Posterior cingulate gyrus (tissue), 11 donors: ENCODE measurements around the gene RIPK1.
"Not testable (repeated sequence)": the region's sequence is repeated elsewhere in the genome, so short reads cannot be mapped to it uniquely, and the experiment has no call there.

Source experiments
- DNase-seq, 10 donors: peaks; one replicate each; pipeline versions ENCODE4 v3.0.0 to v3.0.0-alpha.2; 2020 to 2021; ENCODE audit warnings: mixed read lengths in 3 of 10
- intact Hi-C: fragments of 100-400 bp; cut with DNase I; formaldehyde crosslinking; loops from one replicate; pipeline ENCODE4 v1.15.1; 2023

RIPK1 gene

DNA sequence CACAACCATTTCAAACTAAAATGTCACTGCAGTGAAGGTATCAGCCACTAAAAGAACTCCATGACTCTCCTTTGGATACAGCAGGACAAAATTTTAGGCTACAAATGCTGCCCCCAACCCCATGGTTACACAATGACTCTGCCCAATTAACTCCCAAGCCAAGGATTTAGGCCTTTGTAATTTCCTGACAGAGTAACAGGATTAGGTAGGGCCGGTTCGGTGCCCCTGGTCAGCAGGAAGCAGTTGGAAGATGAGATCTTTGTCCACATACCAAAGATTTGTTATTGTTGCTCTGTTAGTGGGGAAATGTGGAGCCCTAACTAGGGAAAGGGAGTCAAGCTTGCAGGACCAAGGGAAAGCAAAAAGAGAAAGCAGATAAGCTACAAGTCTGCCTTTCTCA lies 26.7 kb upstream of the RIPK1 start:
- intact Hi-C loops, result no loop called here
- no peak for DNase-seq

GRCh38 chr6:3045369-3045768 lies 22.9 kb upstream of the RIPK1 start:
- intact Hi-C loops, result no loop called here
- DNase-seq, result peak in 1 of 10 donors; percentile 62

DNA sequence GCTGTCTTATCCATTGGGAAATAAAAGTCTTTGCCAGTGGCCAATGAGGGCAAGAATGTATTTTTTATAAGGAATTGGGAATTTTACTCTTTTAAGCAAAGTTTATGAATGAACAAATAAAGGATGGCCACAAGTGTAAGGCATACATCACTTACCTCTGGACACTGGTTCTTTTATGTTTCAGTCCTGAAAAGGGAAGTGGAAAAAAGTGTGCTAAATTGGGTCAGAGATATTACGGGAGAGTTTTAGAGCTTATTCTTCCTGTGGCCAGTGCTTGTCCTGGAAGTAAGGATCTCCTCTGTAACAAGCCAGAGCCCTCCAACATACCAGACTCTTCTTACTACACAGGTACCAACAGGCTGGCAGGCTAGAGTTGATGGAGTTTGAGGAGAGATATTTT lies 22.5 kb upstream of the RIPK1 start:
- no peak for DNase-seq
- intact Hi-C loops, result no loop called here

DNA sequence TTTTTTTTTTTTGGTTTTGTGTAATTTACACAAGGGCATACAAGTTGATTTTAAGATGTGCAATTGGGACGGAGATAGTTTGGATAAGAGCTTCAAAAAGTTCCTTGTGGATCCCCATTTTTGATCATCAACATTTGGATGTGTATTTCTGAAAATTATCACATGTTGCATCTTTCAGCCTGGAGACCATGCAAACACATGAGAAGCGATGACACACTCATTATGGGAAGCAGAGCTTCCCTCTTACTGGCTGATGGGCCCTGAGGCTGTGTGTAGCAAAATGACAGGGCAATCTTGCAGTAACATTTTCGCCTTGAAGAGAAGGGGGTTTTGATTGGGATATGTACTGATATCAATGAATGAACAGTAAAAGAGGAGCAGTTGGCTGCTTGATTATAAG lies 22.0 kb upstream of the RIPK1 start:
- no peak for DNase-seq
- intact Hi-C loops, result no loop called here

DNA sequence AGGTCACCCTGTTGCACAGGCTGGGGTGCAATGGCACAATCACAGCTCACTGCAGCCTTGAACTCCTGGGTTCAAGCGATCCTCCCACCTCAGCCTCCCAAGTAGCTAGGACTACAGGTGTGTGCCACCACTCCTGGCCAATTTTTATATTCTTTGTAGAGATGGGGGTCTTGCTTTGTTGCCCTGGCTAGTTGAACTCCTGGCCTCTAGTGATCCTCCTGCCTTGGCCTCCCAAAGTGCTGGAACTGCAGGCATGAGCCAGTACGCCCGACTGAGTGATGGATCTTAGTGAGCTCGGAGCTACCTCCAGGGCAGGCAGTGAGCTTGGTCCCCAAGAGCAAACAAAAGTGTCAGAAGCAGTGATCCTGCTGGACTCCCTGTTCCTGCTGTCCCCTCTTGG lies 20.3 kb upstream of the RIPK1 start:
- intact Hi-C loops, DNase-seq: not testable (repeated sequence)

DNA sequence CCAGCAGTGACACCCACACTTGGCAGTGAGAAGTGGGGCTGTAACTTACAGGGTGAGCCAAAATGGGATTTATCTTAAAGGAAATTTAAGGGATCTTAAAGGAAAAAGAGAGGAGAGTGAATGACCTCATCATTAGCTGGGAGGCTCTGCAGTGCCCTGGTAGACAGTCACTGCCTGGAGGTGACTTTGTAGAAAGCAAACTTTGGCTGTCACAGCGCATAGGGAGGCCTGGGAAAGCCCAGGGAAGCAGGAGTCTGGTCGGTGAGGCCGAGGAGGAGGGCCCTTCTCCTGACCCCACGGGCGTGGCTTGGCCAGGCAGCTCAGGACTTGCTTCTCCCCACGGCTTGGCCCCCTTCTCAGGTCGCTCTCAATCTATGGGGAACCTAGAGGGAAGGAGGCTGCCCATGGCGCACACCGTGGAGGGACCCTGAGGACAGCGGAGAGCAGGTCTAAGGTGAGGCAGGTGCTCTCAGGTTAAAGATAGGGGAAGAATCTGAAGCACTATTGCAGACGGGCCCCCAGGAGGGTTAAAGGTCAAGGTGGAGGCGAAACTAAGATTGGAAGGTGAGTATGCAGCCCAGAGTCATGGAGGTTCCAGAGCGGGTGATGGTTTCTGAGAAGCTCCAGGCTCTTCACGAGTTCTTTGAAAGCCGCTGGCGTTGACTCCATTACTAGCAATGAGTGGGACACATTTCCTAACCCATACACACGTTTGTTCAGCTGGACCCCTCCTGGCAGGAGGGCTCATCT lies 15.6 kb upstream of the RIPK1 start:
- DNase-seq, result no peak
- intact Hi-C loops, result loop anchor here (10.0 kb wide), 1 partner anchor 208 kb away; the partner anchor contains the start of gene SERPINB1

DNA sequence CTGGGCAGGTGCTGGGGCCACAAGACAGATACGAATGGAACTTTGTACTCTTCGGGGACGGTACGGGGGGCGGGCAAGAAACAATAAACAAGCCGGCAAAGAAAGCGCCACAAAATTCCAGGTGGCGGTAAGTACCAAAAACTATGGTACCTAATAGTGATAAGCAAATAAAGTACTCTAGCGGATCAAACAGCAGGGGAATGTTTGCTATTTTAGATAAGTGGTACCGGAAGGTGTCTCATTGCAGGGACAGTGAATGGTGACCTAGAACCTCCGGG lies 15.1 kb upstream of the RIPK1 start:
- intact Hi-C loops, result loop anchor here (10.0 kb wide), 1 partner anchor 208 kb away; the partner anchor contains the start of gene SERPINB1
- DNase-seq, result no peak

DNA sequence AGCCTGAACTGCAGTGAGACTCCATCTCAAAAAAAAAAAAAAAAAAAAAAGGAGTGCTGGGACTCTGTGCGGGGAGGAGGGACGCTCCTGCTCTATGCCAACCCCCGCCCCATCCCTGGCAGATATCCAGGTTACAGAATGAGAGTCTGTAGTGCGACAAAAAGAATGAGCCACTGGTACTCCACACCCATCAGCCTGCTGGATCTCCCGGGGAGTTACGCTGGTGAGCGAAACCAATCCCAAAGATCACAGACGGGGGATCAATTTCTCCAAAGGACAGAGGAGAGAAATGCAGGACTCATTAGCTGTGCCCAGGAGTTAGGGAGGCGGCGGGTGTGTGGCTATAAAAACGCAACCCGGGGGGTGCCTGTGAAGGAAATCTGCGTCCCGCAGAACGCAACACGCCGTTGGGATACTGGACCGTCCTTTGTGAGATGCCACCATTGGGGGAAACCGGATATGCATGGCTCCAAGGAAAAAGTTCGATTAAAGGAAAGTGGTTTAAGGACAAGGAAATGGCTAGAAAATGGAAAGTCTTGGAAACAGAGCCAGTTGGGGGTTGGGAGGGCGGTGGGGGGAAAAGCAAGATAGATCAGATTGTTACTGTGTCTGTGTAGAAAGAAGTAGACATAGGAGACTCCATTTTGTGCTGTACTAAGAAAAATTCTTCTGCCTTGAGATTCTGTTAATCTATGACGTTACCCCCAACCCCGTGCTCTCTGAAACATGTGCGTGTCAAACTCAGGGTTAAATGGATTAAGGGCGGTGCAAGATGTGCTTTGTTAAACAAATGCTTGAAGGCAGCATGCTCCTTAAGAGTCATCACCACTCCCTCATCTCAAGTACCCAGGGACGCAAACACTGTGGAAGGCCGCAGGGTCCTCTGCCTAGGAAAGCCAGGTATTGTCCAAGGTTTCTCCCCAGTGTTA lies 13.8 kb upstream of the RIPK1 start:
- DNase-seq, result peak in 1 of 10 donors; percentile 22
- intact Hi-C loops, result loop anchor here (2.0 to 10.0 kb wide), 2 partner anchors 56 to 210 kb away; partner anchors contain the start of genes NQO2 and SERPINB1

- not testable (repeated sequence) for DNase-seq
- intact Hi-C loops, result loop anchor here (2.0 to 10.0 kb wide), 2 partner anchors 56 to 210 kb away; partner anchors contain the start of genes NQO2 and SERPINB1
Measured at GRCh38 chr6:3055158-3055499, 13.2 kb upstream of the RIPK1 start.

GRCh38 chr6:3057063-3057770 lies 11.1 kb upstream of the RIPK1 start:
- no peak for DNase-seq
- intact Hi-C loops, result loop anchor here (10.0 kb wide), 1 partner anchor 212 kb away; the partner anchor contains the start of gene SERPINB1

GRCh38 chr6:3058957-3059356 lies 9.3 kb upstream of the RIPK1 start:
- no peak for DNase-seq
- intact Hi-C loops, result loop anchor here (10.0 kb wide), 1 partner anchor 214 kb away; the partner anchor contains the start of gene SERPINB1

- DNase-seq, intact Hi-C loops: not testable (repeated sequence)
Measured at GRCh38 chr6:3060092-3060491, 8.2 kb upstream of the RIPK1 start.

- intact Hi-C loops, result no loop called here
- DNase-seq, result no peak
Measured at GRCh38 chr6:3061501-3061941, 6.8 kb upstream of the RIPK1 start.

GRCh38 chr6:3063340-3063732 lies 5.0 kb upstream of the RIPK1 start:
- intact Hi-C loops, DNase-seq: not testable (repeated sequence)

DNA sequence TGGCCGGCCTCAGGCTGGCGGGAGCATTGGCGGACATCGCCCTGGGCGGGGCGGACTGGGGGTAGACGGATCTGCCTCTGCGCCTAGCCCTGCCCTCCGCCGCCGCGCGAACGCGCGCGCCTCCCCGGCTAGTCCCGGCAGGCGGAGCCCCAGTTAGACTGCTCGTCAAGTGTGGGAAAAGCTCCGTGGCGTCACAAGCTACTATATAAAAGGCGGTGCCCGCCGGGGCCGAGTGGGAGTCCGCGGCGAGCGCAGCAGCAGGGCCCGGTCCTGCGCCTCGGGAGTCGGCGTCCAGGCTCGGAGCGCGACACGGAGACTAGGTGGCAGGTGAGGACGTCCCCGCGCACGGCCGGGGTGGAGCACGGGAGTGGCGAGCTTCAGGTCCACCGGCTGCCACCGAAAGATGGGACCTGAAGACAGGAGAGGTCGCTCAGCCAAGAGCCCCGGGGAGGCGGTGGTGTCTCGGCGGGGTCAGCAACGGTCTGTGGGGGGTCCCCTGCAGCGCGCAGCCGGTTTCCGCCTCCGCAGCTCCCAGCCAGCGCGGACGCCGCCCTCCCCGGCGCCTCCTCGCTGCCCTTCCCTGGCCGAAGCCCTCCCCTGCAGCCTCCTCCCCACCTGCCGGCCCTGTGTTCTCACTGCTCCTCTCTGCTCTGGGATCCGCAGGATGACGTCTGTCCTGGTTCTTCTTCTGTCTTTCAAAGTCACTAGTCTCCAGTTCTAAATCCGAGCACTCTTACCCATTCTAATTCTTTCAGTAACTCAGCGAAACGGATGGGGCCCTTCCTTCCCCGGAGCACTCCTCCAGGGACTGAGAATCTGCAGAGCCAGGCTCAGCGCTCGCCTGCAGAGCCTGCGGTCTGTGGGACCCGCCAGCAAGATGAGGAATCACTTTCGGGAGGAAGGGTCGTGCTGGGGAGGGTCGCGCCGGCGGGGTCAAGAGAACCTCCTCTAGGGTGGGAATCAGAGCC lies 4.3 kb upstream of the RIPK1 start:
- intact Hi-C loops, result no loop called here
- DNase-seq, result peak; percentile 73 to 99 (median 92)

DNA sequence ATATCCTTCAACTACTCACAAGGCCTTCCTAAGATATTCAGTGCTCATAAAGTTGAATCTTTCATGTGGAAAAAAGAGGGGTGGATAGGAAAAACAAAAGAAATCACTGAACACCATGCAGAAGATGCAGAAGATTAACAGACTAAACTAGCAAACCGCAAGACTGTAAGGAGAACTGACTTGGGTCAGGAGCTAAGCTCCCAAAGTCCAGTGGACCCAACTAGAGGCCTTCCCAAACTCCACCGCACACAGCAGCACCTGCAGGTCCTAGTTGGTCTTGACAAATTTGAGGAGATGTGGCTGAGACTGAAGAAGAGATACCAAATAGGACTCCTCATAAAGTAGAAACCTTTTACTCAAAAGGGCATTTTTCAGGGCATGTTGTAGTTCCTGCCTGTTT lies 3.3 kb downstream of the RIPK1 start:
- no peak for DNase-seq
- intact Hi-C loops, result no loop called here

GRCh38 chr6:3072798-3073197 lies 4.5 kb downstream of the RIPK1 start:
- intact Hi-C loops, result no loop called here
- DNase-seq, result no peak

- intact Hi-C loops, result no loop called here
- DNase-seq, result no peak
Measured at GRCh38 chr6:3073382-3073781, 5.1 kb downstream of the RIPK1 start.

DNA sequence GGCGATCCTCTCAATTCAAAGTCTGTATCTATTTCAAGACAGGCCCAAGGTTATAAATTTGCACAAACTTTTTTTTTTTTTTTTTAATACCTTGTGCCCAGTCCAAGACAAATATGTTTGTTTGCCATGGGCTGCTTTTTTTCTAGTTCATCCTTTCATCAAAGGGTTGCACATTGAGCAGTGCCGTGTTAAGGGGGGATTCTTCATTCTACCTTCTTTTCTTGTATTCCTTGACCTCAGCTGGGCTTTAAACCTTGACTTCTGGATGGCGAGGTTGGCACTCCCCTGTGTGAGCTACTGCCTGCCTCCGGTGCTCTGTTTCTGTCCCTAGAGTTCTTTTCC lies 7.4 kb downstream of the RIPK1 start:
- DNase-seq, result no peak
- intact Hi-C loops, result no loop called here

GRCh38 chr6:3076320-3076719 lies 8.0 kb downstream of the RIPK1 start:
- no peak for DNase-seq
- intact Hi-C loops, result no loop called here
